ENCODE measurements around the gene BEX3.
"Not testable (repeated sequence)": the region's sequence is repeated elsewhere in the genome, so short reads cannot be mapped to it uniquely, and the experiment has no call there.

BEX3 gene
- long read RNA-seq, donor 1, transcript BEX3-204 (3 exons, 913 nt): minor isoform, 136 of 721 reads
- long read RNA-seq, donor 1, transcript BEX3-201 (3 exons, 921 nt): major isoform, 482 of 721 reads
- long read RNA-seq, donor 1, transcript BEX3-202 (2 exons, 753 nt): minor isoform, 26 of 721 reads
- long read RNA-seq, donor 1, partial matches to known transcripts: 29 of 721 reads
- long read RNA-seq, donor 1, other reads (novel, unspliced or antisense): 47 of 721 reads
- long read RNA-seq, donor 2, transcript BEX3-201 (3 exons, 921 nt): major isoform, 208 of 281 reads
- long read RNA-seq, donor 2, transcript BEX3-202 (2 exons, 753 nt): minor isoform, 12 of 281 reads
- long read RNA-seq, donor 2, transcript BEX3-204 (3 exons, 913 nt): minor isoform, 37 of 281 reads
- long read RNA-seq, donor 2, partial matches to known transcripts: 7 of 281 reads
- long read RNA-seq, donor 2, other reads (novel, unspliced or antisense): 17 of 281 reads
- long read RNA-seq, donor 3, transcript BEX3-201 (3 exons, 921 nt): major isoform, 142 of 209 reads
- long read RNA-seq, donor 3, transcript BEX3-202 (2 exons, 753 nt): minor isoform, 6 of 209 reads
- long read RNA-seq, donor 3, transcript BEX3-204 (3 exons, 913 nt): minor isoform, 39 of 209 reads
- long read RNA-seq, donor 3, partial matches to known transcripts: 6 of 209 reads
- long read RNA-seq, donor 3, other reads (novel, unspliced or antisense): 15 of 209 reads
- long read RNA-seq, donor 4, transcript BEX3-201 (3 exons, 921 nt): major isoform, 275 of 445 reads
- long read RNA-seq, donor 4, transcript BEX3-202 (2 exons, 753 nt): minor isoform, 24 of 445 reads
- long read RNA-seq, donor 4, transcript BEX3-204 (3 exons, 913 nt): minor isoform, 87 of 445 reads
- long read RNA-seq, donor 4, partial matches to known transcripts: 23 of 445 reads
- long read RNA-seq, donor 4, other reads (novel, unspliced or antisense): 35 of 445 reads
- long read RNA-seq, donor 5, transcript BEX3-201 (3 exons, 921 nt): major isoform, 361 of 559 reads
- long read RNA-seq, donor 5, transcript BEX3-202 (2 exons, 753 nt): minor isoform, 27 of 559 reads
- long read RNA-seq, donor 5, transcript BEX3-204 (3 exons, 913 nt): minor isoform, 118 of 559 reads
- long read RNA-seq, donor 5, partial matches to known transcripts: 47 of 559 reads
- long read RNA-seq, donor 5, other reads (novel, unspliced or antisense): 5 of 559 reads
- long read RNA-seq, donor 6, transcript BEX3-204 (3 exons, 913 nt): minor isoform, 106 of 489 reads
- long read RNA-seq, donor 6, transcript BEX3-201 (3 exons, 921 nt): major isoform, 305 of 489 reads
- long read RNA-seq, donor 6, transcript BEX3-202 (2 exons, 753 nt): minor isoform, 23 of 489 reads
- long read RNA-seq, donor 6, partial matches to known transcripts: 23 of 489 reads
- long read RNA-seq, donor 6, other reads (novel, unspliced or antisense): 31 of 489 reads
- long read RNA-seq, donor 7, transcript BEX3-202 (2 exons, 753 nt): minor isoform, 38 of 648 reads
- long read RNA-seq, donor 7, transcript BEX3-204 (3 exons, 913 nt): minor isoform, 125 of 648 reads
- long read RNA-seq, donor 7, transcript BEX3-201 (3 exons, 921 nt): major isoform, 413 of 648 reads
- long read RNA-seq, donor 7, partial matches to known transcripts: 66 of 648 reads
- long read RNA-seq, donor 7, other reads (novel, unspliced or antisense): 5 of 648 reads
- long read RNA-seq, donor 8, transcript BEX3-202 (2 exons, 753 nt): minor isoform, 17 of 538 reads
- long read RNA-seq, donor 8, transcript BEX3-204 (3 exons, 913 nt): minor isoform, 105 of 538 reads
- long read RNA-seq, donor 8, transcript BEX3-201 (3 exons, 921 nt): major isoform, 293 of 538 reads
- long read RNA-seq, donor 8, partial matches to known transcripts: 96 of 538 reads
- long read RNA-seq, donor 8, other reads (novel, unspliced or antisense): 26 of 538 reads

DNA sequence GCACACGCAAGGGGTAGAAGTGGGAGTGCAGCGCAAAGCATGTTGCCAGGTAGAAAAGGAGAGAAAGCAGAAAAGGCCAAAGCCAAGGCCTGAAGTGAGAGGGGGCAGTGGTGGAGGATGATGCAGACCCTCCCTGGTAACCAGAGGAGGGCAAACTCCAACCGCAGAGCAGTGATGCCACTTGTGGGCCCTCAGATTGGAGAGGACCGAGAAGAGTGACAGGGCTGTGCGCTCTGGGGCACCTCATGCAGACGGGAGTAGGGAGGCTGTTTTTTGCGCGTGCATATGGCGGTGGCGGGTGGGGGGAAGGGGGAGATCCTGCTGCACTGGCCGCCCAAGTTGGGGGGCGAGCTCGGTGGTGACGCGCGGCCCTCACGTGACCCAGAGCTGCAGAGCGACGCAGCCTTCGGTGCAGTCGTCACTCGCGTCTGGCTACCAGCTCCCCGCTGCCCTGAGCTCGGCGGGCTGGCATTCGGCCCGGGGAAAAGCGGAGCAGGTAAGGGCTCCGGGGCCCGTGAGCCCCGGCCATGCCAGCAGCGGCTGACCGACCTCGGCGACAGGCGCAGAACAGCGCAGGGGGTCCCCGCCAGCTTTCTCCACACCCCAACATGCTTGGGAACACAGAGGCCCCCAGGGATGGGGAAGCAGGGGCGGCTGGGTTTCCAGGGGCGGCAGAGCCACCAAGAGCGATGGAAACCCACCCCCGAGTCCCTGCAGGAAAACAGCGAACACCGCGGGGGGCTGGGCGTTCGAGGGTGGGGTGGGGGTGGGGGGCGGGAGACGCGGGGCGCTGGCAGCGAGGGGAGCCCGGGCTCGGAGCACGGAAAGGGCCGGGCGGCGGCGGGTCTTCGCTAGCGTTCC, at the start of gene BEX3:
BEX3 (plus strand) TSS at position 421 of the 861 bp plus-strand sequence. CDS start 984 bp downstream, outside the sequence.
- DNase-seq: peak; percentile 76

DNA sequence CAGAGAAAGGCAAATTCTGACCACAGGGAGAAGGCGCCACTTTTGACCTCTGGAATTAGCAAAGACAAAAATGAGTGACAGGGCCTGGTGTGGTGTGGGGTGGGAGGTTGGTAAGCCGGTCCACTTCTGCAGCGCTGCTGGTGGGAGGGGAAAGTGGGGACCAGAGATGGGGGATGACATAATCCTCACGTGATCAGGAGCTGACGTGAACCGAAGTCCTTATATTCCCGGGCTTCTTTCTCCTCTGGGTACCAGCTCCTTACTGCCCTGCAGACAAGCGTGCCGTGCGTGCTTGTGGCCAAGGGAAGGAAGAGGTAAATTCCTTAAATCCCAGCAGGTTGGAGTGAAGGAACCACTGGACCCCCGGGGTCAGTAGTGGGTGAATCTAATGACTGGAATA, 46.3 kb upstream of the BEX3 start, which contains the start of gene TCEAL7:
TCEAL7 (plus strand) TSS at position 249 of the 400 bp plus-strand sequence. CDS start 1,165 bp downstream, outside the sequence.
- peak; percentile 41 for DNase-seq

DNA sequence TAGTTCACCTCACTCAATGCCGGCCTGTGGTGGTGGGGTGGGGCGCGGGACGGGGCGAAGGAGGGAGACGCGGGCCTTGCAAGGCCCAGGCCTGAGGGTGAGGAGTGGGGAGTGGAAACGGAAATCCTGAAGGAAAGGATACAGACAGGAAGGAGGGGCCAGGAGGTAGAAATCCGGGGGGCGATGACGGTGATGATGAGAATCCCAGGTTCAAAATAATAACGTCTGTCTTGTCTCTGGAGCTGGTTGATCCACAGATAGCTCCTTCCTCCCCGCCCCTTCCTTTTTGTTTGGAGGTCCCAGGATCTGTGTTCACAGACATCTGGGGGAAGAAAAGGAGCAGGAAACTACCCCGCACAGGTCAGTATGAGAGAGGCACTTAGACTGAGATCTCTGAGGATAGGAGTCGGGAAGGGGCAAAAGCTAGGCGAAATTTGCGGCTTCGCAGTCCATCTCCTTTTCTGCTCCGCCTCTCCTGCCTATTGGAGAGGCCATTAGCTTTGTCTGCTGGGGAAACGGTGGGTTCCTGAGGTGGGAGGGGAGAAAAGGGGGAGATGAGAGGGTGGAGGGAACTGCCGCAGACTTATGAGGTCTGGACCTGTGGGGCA, 45.6 kb upstream of the BEX3 start:
- DNase-seq: peak; percentile 65

DNA sequence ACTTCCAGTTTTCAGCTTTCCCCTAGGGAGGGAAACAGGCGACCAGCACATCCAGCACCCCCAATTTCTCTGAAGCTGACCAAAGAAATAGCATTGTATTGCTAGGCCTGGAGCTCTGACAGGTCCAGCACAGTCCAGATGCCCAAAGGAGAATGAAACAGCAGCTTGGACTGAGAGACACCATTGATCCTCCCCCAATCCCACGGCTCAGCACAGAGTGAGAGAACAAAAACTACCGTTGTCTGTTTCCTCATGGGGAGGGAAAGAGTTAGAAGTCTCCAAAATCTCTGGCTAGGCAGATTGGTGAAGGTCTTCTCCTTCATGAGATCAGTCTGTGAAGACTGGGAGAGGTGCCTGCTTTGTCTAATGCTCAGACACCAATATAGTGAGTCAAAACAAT, 37.7 kb upstream of the BEX3 start:
- no peak for DNase-seq

DNA sequence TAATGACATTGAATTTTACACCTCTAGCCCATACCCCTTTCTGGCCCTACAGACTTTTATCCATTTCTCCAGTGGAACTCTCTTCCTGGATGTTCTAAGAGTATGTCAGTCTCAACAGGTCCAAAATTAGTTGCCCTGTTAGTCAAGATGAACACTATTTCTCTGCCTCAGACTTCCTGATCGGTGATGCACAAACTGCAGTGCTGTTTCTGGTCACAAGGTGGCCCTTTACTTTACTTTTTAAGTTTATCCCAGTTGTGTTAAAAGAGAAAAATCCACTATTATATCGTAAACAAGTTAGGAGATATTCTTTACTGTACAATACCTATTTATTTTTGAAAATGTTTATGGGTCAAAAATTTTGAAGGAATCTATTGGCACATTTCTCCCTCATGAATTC, 33.2 kb upstream of the BEX3 start:
- DNase-seq: no peak

DNA sequence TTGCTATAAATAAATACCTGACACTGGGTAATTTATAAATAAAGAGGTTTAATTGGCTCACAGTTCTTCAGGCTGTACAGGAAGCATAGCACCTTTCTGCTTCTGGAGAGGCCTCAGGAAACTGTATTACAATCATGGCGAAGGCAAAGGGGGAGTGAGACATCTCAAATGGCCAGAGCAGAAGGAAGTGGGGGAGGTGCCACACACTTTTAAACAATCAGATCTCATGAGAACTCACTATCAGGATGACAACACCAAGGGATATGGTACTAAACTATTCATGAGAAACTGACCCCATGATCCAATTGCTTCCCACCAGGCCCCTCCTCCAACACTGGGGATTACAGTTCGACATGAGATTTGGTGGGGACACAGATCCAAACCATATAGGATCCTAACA, 31.7 kb upstream of the BEX3 start:
- DNase-seq: no peak

DNA sequence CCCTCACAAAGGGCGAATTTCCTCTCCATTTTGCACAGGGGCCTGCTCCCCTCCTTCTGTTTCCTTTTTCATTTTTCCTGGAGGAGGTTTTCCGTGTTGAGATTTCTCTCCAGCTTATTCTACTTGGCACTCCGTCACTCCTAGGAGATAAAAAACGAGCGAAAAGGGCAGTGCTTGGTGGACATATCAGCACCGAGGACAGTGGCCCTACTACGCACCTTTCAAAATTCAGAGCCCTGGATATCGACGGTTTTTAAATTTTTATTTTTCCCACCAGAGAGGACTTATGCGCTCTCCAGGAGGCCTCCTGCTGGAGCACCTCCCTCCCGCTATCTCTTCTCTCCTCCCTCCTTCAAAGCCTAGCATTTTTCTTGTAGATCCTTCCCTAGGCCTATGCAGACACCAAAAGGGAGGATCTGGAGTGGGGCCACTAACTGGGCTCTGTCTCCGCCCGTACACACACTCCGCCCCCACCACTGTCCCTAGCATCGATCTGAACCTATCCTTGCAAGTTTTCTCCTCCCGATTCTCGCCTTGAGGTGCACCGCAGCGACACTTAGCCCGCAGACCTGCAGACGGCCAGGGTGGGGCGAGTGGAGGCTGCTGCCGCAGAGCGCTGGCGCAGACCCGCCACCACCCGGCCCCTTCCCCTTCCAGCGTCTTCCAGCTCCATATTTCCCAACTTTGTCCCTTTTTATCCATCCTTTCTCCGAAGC, 28.5 kb upstream of the BEX3 start:
- no peak for DNase-seq

DNA sequence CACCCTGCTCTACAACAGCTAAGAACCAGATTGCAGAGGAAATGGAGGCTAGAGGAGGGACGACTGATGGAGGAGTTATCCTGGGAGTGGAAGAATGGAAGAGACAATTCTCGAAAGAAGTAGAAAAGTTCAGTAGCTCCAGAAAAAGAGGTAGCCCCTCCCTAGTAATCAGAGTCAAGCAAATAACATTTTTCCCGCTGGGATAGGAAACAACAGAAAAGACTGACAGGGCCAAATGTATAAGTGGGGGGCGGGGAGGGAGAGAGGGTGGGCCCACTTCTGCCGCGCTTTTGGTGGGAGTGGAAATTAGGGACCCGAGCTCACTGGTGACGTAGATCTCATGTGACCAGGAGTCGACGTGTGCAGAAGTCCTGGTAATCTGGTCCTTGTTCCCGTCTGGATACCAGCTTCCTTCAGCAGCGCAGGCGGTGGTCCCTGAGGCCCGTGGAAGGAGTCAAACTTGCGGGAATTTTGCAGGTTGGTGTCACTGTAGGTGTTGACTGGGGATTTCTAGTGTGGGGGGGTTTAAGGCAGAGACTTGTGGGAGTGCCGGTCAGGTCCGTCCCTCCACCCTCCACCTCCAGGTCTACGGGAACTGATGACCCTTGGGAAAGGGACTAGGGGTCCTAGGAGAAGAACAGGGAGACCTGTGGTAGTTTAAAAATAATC, 20.1 kb upstream of the BEX3 start, which contains the start of gene TCEAL9:
TCEAL9 (plus strand) TSS at position 377 of the 669 bp plus-strand sequence. CDS start 1,179 bp downstream, outside the sequence.
- peak; percentile 72 for DNase-seq

DNA sequence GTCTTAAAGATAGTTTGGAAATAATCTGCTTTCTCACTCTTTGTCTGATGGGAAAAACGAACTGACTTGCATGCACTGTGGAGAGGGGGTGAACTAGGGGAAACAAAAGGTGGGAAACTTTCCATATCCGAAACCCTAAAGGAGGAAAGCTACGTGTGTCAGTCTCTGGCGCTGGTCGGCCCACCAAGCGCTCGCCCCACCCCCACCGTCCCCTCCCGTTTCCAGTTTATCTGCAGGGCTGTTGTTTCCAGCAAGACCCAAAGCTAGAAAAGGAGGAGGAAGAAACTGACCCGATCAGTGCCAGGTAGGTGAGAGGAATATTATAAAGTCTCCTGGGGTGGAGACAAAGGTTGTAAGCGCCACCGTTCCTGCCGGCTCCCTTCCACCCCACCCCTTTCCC, 19.5 kb upstream of the BEX3 start:
- DNase-seq: peak; percentile 49

DNA sequence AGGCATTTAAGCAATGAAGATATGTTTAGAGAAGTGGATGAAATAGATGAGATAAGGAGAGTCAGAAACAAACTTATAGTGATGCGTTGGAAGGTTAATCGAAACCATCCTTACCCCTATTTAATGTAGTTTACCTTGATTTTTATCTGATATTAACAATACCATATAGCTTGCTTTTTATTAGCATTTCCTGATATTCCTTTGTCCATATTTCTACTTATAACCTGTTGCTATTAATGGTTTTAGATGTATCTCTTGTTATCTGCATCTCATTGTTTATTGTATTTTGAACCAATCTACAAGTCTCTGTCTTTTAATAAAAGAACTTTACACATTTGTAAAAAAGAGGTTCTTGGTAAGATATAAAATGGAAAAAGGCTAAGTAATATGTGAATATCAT, 18.5 kb upstream of the BEX3 start:
- DNase-seq: no peak

DNA sequence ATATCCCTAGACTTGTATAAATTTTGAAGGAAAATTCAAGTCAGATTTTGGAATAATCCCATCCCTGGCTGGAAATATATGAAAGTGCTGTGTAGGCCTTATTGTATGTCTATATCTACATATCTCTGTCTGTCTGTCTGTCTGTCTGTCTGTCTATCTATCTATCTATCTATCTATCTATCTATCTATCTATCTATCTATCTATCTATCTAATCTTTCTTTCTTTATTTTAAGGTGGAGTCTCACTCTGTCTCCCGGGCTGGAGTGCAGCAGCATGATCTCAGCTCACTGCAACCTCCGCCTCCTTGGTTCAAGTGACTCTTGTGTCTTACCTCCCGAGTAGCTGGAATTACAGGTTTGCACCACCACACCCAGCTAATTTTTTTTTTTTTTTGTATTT, 16.7 kb upstream of the BEX3 start:
- DNase-seq: not testable (repeated sequence)

DNA sequence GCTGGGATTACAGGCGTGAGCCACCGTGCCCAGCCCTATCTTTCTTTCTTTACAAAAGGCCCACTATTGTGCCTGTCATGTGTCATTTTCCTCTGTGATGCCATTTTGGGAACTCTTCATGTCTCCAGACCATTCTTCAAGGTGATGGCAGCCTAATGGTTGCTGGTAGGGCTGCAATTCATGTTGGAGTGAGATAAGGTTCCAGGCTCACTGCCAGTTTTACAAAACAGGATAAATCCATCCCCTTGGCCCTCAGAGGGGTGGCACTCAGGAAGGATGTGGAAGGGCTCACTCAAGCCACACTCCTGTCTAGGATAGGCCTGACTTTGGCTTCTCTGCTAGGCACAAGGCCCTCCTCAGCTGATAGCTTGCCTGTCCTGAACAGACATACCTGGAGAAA, 16.2 kb upstream of the BEX3 start:
- DNase-seq: no peak

DNA sequence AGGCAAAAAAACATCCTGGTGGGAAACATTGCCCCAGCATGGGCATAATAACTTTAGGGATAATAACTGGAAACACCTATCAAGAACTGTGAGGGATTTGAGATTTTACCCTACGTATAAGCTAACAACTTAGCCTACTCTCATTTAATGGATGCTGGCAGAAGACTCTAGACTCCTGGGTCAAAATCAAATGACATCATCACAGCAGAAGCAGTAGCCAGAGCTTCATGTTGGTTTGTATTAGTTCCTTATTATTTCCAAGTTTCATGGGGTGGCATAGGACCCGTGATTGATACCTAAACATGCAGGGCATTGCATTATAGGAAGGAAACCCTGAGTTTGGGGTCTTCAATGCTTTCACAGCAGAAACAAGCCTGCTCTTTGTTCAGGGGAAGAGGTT, 15.4 kb upstream of the BEX3 start:
- DNase-seq: no peak

DNA sequence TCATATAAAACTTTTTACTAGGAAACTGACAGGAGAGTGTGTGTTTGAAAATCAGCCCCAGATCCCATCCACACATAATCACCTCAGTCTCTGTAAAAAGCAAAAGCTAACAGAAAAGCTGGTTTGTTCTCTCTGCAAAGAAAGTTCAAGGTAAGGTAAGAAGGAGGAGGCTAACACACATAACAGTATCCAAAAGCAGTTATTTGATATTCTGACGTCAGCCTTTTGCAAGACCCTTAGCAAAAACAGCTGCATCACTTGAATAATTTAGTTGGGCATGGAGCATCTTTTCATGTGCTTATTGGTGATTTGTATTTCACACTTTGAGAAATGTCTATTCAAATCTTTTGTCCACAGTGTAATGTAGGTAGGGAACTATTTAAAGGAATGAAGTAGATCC, 14.5 kb upstream of the BEX3 start:
- DNase-seq: no peak

DNA sequence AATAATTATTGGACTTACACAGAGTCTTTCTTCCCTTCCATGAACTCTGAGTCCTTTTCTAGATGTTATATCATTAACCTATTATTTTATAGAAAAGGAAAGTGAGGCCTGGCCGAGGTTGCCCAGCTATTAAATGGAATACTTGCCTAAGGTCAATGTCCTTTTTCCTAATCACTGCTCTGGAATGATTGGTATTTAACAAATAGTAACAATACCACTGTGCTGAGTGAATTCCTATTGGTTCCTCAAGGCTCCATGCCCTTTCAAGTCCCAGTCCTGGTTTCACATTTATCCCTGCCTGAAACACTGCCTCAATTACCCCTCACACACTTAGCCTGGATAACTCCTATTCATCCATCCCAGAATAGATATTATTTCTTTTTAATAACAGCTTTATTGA, 13.9 kb upstream of the BEX3 start:
- DNase-seq: no peak

DNA sequence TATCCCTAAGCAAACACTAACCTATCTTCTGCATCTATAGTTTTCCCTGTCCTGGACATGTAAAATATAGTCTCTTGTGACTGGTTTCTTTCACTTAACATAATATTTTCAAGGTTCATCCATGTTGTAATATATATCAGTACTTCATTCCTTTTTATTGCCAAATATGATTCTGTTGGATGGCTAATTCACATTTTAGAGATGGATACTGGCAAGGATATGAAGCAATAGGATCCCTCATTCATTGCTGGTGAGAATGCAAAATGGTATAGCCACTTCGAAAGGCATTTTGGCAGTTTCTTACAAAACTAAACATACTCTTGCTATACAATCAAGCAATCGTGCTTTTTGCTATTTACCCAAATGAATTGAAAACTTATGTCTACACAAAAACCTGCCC, 13.3 kb upstream of the BEX3 start:
- no peak for DNase-seq

DNA sequence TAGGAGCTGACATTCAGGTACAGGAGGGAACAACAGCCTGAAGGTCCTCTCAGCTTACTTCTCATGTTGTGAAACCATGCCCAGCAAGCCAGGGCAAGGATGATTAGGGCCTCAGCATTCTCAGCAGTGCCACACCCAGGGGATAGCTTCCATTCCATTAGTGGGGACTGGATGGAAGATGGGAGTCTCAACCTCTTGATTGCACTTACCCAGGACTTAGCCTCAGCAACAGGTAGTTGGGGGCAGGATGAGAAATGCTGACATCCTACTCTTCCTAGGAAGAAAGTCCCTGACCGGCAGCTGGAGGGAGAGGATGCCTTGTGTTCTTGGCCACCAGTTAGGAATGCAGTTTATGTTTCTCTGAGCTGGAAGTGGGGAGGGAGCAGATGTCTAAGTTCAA, 8.8 kb upstream of the BEX3 start:
- DNase-seq: no peak

DNA sequence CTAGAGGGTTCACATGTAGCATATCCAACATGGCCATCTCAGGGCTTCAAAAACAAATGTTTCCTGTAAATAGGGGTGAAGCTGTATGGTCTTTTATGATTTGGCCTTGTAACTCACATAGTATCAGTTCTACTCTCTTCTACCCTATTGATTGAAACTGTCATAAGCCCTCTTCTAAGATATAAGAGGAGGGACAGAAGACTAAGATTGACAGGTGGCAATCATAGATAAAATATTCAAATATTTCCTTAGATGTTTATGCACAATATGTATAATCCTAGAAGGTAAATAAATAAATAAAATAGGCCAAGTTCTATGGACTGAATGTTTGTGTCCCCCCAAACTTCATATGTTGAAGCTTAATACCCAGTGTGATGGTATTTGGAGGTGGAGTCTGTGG, 6.9 kb upstream of the BEX3 start:
- DNase-seq: no peak
